SU-DHL-6 (cell line): ENCODE data around the gene TMPRSS11A.

Source experiments
- CTCF ChIP-seq: fragments of 200-600 bp; sonication (generic); IDR thresholded peaks from one replicate; pipeline ENCODE4 v1.5.1; 2017; ENCODE audit warnings: antibody characterized with exemption, mild to moderate bottlenecking, low read length, moderate library complexity; ENCODE audit not compliant: insufficient read depth, poor library complexity, severe bottlenecking
- EZH2phosphoT487 ChIP-seq: fragments of 200-600 bp; sonication (generic), shearing (Covaris generic); conservative IDR thresholded peaks from 2 replicates; pipeline ENCODE4 v1.6.1; 2018; ENCODE audit warnings: mild to moderate bottlenecking, antibody characterized with exemption, low read length, moderate library complexity, mixed read lengths

- TF ChIP-seq CTCF (no peak), EZH2phosphoT487 (no peak)
Observed at GRCh38 chr4:67897686-67898085, 65.6 kb downstream of the TMPRSS11A start.
